GM19397 (cell line): Measurements from ENCODE around the gene RASAL2.
"Not testable (repeated sequence)": the region's sequence is repeated elsewhere in the genome, so short reads cannot be mapped to it uniquely, and the experiment has no call there.

Experiments
- ATAC-seq: cut with Tn5 transposase; IDR thresholded peaks from one replicate; pipeline ENCODE4 v1.9.1; 2021; ENCODE audit warnings: mild to moderate bottlenecking, moderate library complexity; ENCODE audit not compliant: unreplicated experiment

RASAL2 gene

DNA sequence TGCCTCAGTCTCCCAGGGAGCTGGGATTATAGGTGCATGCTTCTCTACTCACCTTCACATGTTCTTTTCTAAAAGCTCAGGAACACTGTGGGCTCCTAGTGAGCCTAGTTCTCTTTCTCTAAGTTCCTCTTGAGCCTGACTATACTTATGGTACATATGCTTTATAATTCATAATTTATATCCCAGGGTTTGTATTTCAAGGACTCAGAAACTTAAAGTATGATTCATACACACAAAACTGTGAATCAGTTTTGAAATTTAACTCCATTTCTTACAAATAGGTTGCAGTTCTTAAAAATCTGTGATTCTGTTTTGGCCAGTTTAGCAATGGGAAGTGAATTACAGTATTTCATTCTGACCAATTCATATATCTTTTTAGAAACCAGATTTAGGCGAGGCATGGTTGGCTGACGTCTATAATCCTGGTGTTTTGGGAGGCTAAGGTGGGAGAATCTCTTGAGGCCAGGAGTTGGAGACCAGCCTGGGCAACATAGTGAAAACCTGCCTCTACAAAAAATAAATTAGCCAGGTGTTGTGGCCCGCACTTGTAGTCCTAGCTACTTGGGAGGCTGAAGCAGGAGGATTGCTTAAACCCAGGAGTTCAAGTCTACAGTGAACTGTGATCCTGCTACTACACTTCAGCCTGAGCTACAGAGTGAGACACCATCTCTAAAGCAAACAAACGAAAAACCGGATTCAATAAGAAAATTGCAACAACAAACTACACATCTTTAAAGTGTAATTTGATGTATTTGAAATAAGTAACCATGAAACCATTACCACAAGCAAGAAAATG lies 15.6 kb downstream of the RASAL2 start:
- ATAC-seq, result no peak

DNA sequence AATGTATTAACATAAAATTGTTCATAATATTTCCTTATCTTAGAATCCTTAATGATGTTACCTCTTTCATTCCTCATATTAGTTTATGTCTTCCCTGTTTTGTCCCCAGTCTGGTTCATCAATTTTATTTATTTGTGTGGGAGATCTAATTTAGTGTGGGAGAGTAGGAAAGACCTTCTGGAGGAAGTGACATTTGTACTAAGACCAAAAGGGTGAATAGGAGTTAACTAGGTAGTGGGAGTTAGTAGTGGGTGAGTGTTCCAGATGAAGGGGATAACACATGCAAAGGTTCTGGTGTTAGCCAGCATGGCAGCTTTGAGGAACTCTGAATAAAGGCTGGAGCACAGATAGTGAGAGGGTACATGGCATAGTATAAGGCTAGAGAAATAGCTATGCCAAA lies 21.4 kb downstream of the RASAL2 start:
- no peak for ATAC-seq

DNA sequence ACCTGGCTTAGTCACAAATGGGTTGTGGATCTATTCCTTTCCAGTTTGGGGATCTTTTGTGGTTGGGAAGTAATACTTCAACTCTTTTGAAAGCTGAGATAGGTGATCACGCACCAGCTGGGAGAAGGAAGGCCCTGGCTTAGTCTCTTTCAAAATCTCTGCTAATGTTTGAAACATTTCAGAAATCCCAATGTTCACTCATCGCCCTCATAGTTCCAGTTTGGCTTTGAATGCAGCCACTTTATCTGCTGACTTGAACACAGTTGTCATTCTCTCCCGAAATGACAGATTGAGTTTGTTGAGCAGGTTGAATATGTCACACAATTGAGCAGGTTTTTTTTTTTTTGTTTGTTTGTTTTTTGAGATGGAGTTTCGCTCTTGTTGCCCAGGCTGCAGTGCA lies 24.6 kb downstream of the RASAL2 start:
- ATAC-seq, result no peak

DNA sequence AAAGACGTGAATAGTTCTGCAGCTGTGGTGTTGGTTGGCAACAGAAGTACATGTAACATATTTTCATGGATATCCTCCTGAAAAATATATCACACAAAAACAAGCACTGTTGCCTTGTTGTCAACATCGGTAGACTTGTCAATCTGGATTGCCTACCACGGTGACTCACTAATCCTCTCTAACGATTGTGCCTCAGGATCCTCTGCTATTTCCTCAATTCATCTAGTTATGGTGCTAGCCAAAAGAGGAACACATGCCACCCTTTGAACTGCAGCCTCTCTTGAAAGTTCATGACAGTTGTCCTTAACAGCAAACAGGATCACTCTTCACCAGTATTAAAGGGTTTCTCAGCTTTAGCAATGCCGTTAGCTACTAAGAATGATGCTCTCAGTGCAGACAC lies 25.7 kb downstream of the RASAL2 start:
- ATAC-seq, result no peak

DNA sequence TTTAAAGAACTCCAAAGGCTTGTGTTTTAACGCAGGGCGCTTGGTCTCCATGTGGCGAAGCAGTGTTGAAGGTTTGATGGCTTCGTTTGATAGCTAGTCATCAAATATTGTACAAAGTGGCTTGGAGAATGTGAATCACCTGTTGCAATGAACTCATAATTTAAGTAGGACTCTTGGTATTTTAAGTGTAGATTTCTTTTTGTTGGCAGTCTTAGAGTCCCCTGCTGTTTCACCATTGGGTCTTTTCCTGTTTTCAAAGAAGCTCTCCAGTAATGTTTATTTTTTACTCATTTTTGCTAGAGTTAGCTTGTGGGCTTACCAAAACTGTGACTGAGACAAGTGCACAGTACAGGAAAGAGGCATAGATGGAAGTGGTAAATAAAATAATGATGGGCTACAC lies 26.2 kb downstream of the RASAL2 start:
- ATAC-seq, result no peak

DNA sequence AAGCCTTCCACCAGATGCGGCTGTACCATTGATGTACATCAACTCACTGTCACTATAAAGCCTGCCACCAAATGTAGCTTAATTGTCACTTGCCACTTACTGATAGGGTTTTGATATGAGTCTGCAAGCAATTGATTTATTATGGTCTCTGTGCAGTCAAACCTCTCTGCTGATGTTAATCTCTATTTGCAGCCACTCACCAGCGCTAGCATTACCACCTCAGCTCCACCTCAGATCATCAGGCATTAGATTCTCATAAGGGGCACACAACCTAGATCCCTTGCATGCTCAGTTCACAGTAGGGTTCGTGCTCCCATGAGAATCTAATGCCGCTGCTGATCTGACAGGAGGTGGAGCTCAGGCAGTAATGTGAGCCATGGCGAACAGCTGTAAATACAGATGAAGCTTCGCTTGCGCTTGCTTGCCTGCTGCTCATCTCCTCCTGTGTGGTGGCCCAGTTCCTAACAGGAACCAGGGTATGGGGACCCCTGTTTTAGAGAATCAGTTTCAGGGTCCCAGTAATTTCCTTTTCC lies 26.7 kb downstream of the RASAL2 start:
- not testable (repeated sequence) for ATAC-seq

DNA sequence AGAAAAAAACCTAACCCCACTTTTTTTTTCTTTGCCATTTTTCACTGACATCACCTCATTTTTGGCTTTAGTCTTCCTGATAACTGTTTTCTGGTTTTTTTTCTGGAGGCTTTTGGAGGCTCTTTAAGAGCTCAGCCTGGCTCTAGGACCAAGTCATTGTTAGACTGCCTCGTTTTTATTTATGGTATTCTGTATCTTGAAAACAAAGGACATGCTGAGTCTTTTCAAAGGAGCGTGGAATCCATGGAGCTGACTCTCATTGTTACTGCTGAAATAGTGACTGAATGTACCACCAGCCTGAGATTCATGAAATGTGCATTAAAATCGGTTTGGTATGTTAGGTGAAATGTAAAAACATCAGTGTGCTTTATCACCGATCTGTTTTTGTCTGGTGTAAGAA lies 28.0 kb downstream of the RASAL2 start:
- no peak for ATAC-seq

DNA sequence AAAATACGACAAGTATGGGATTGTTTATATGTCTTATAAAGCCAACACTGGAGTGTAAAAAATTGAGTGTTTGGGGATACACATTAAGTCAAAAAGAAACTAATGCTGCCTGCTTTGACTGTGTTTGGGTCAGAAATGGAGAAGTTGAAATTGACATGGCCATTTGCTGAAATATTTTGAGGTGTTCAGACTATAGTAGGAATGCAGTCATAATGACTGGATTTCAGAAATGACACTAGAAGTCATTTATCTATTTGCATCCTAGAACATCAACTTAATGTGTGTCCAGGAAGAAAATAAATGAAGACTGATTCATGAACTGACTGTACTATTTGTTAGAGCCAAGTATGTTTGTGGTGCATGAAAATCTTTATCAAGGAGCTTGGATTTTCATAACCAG lies 28.4 kb downstream of the RASAL2 start:
- no peak for ATAC-seq

DNA sequence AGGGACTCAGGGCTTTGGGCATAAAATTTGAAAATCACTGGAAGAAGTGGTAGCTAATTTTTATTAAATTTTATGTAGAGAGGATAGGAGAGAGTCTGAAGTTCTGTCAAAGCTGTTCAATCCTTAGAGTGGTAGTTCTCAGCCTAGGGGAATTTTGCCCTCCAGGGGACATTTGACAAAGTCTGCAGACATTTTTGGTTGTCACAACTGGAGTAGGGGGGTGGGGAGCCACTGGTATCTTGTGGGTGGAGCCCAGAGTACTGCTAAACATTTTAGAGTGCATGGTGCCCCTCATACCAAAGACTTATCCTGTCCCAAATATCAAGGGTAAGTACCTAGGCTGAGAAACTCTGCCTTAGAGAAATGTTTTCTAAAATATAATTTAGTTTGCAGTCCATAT lies 30.2 kb downstream of the RASAL2 start:
- no peak for ATAC-seq

DNA sequence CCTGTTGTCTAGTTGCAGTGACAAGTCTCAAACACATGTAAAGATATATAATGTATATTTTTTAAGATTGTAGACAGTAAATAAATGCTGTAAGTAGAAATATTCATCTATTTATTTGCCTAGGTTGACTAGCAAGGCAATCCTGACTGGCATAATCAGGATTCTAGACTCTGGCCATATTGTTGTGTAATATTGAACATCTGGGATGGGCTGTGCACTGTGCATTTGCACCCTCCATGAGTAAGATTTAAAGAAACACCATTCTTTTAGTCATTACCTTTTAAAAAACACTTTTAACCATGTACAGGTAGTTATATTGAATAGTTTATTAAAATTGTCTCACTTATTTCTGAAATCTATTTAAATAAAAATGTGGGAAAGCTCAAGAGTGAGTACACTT lies 32.4 kb downstream of the RASAL2 start:
- no peak for ATAC-seq

DNA sequence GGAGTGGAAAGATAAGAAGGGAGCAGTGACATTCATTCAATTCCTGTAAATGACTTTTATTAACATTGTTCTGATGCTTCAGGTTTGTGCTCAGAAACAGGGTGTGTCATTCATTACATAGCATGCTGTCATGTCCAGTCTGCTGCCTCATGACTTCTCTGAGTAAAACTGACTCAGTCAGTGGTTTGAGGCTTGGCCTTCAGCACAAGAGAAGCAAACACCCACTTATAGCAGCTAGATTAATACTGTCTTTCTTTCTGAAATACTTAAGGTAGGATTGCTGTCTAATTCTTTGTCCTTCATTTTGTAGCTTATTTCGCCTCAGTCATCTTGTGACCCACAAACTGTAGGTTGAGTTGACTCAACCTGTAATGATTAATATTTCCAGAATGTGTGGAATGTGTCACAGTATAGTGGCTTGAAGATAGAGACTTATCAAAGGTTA lies 32.9 kb downstream of the RASAL2 start:
- ATAC-seq, result no peak

DNA sequence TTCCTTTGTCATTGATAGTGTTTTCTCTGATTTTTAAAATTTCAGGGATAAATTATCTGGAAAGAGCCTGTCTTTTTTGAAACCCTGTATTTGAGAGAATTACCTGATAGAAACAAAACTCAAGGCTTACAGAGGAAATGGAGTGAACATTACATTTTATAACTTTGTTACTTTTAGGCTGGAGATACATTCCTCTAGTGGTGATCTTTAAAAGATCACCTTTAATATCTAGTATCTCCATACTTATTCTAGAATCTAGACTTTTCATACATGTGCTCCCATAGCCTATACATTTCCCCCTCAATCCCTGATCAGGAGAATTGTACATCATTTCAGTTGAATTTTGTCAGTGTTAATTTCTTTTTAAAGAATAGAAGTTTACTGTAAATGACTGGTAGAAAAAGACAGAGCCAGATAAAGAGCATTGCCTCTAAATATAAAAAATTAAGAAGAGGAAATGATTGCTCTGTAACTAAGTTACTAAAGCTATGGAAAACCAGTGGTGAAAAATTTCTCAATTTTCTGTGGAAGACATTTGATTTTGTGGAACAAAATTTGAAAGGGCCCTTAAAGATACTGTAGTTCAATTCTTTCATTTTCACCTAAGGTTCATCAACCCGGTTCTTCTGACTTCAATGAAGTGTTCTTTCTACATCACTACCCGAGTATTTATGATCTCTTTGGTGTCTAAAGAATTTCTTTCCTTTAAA lies 33.7 kb downstream of the RASAL2 start:
- no peak for ATAC-seq

DNA sequence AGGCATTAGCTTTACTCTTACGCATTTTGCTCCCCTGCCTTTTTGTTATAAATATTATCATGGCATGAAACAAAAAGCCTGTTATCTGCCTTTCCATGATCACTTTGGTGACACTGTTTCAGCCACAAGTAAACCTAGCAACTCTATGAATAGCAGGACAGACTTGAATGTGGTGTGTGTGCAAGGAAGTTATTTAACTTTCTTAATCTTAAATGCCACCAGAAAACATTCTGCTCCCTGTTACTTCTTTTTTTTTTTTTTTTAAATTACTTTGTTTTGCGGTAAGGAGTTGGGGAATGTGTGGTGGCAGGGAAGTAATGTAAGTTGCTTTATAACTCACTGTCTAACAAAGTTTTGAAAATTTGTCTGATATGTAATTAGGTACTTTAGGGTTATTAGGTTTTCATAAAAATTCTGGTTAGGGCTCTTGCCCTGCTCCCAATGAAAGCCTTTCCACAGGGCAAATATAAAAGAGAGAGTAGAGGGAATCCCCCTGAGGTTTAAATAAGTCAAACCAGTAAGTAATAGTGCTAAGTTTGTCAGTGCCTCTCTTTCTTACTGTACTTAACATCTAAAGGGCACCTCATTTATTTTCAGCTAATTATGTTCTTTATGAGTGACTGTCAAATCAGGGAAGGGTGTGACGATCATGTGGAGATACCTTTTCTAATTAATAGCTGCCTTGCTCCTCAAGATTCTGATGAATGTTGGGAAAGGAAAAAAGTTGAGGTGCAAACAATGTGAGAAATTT lies 39.5 kb downstream of the RASAL2 start:
- ATAC-seq, result no peak

DNA sequence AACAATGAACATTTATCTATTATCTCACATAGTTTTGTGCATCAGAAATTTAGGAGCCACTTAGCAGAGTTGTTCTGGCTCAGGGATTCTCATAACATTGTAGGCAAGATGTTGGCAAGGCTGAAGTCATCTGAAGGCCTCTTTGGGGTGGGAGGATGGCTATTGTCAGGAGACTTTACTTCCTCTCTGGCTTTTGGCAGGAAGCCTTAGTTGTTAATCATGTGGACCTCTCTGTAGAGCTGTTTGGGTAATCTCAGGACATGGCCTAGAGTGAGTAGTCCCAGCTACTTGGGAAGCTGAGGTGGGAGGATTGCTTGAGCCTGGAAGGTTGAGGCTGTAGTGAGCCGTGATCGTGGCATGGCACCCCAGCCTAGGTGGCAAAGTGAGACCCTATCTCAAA lies 40.2 kb downstream of the RASAL2 start:
- ATAC-seq, result no peak

DNA sequence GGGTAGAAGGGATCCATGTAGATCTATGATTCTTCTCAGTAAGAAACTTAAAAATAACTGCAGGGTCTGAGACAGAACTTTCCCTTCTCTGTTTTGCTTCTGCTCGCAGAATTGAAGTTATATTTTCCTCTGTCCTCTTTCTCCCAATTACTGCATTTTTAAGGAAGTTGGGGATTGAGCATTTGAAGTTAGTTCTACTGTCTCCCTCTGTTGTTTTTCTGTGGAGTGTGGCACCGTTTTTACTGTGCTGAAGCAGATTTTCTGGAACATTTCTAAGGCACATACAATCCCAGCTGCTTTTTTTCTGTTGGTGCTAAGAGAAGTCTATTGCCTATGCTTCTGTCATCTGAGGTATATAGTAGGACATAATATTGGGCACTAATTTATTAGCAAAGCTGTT lies 43.3 kb downstream of the RASAL2 start:
- ATAC-seq, result no peak

DNA sequence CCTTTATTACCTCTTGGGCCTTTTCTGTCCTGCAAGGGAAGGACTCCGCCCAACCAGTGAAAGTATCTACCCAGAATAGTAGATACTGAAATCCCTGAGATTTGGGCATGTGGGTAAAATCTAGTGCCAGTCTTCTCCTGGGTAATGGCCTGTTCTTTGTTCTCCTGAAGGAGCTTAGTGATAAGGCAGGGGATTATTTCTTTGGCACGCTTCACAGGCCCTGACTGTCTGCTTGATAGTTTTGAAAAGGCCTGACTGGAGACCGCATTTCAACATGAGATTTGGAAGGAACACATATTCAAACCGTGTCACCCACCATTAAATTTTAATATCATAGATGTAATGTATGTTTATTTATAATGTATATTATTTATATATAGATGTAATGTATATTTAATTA lies 48.9 kb downstream of the RASAL2 start:
- ATAC-seq, result no peak

DNA sequence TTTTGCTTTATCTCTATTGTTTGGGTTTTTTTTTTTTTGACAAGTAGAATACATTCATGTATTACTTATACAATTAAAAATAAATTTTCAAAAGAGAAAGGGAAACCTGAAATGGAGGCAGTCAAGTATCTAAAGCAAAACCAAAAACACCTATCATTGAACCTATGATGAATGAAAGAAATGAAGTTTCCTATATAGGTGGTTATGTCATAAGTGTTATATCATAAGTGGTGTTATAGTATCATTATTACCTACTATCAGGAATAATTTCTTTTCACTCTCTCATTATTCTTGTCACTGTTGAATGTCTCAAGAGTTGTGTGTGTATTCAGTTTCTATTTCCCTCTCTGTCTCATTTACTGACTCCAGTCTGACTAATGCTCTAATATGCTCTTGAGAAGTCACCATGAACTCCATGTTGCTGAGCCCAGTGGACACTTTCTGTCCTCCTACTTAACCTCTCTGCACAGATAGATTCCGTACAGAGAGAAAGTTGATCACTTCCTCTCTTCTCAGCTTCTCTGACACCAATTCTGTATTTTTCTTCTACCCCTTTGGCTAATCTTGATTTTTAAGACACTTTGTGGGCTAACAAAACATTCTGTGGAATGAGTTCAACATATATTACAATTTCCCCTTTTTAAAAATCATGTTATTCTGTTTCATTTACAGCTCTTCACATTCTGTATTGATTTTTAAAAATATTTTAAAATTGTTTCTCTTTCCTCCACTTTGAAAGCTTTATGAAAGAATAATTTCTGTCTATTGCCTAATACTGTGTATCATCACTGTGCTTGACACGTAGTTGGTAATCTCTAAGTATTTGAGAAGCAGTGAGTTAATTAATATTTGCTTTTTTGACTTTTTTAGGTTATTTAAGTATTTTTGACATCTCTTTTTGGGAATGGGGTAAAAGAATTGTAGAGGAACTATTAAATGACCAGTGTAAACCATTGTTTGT lies 50.1 kb downstream of the RASAL2 start:
- ATAC-seq, result no peak

DNA sequence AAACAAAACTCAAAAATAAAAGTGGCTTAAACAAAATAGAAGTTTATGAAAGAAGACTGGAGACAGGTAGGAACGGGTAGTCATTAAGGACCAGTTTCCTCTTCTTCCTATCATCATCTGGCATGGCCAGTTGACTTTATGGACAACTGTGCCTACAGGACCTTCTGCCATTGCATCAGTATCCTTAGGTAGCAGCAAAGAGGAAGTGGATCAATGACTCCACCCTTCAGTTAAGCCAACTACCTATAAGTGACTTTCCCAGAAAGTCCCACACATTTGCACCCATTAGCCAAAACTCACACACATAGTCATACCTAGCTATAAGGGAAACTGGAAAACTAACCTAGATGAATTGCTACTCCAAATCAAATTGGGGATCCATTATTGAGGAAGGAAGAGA lies 51.7 kb downstream of the RASAL2 start:
- ATAC-seq, result no peak

DNA sequence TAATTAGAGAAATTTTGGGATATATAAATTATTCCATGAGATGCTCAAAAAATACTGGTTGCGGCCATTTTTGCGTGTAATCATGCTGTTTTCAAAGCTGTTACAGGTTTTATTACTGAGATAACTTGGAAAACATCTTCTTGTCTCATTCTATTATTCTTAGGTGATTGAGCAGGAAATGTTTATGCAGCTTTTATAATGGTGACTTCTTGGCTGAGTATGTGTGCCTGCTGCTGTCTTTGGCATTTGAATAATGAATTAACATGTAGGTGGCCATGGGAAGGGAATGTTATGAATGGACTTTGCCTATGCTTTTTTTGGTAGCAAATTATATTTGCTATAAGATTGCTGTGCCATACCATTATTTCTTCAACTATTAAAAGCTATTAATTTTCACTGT lies 52.5 kb downstream of the RASAL2 start:
- ATAC-seq, result no peak

DNA sequence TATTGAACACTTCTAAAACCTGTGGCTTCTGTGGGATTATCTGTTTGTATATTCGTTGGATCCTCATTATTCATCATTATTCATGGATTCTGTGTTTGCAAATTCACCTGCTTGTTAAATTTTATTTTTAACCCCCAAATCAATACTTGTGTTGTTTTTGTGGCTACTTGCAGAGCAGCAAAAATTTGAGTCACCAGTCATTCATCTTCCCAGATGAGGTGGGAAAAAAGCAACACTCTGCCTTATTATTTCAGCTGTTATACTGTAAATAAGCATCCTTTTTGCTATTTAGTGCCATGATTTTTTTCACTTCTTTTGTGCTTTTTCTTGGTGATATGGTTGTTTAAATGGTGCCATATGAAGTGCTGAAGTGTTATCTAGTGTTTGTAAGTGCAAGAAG lies 56.7 kb downstream of the RASAL2 start:
- no peak for ATAC-seq
